ENCODE results near the gene G3BP1. TPM values are rescaled to one million over a fixed set of nuclear protein-coding genes. Genes with fewer than 3 reads are reported as not detected.

Gene G3BP1
- 122 and 204 TPM in 2 replicates for total RNA-seq

DNA sequence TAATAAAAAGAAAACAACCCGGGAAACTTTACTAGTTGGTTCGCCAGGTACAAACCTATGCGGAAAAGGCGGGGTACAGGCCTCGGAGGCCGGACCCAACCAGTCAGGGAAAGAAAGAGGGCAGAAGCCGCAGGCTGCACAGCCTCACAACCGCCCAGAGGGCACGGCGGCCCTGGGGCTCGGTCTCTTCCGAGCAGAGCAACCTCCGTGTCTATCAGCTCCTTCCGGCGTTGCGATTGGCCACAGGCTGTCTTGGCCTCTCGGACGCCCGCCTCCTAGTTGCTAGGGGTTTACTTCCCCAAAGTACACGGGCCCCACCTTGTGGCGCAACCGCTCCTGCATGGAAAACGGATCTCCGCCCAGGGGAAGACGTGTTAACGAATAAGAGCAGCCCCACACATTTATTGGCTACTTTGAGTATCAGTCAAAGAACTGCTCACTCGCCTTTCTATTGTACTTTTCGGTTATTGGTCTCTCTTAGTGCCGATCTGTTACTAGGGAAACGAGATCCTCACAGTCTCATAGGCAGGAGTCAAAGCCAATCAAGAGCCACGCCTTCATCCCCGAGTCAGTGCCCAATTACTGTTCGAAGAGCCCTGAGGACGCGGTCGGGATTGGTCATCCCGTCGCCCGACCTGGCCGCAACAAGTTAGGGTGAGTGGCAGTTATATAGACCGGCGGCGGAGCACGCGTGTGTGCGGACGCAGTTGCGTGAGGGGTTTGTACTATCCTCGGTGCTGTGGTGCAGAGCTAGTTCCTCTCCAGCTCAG, at the start of gene G3BP1:
G3BP1 (plus strand) TSS at position 696 of the 770 bp plus-strand sequence. CDS start 14,667 bp downstream, outside the sequence.

DNA sequence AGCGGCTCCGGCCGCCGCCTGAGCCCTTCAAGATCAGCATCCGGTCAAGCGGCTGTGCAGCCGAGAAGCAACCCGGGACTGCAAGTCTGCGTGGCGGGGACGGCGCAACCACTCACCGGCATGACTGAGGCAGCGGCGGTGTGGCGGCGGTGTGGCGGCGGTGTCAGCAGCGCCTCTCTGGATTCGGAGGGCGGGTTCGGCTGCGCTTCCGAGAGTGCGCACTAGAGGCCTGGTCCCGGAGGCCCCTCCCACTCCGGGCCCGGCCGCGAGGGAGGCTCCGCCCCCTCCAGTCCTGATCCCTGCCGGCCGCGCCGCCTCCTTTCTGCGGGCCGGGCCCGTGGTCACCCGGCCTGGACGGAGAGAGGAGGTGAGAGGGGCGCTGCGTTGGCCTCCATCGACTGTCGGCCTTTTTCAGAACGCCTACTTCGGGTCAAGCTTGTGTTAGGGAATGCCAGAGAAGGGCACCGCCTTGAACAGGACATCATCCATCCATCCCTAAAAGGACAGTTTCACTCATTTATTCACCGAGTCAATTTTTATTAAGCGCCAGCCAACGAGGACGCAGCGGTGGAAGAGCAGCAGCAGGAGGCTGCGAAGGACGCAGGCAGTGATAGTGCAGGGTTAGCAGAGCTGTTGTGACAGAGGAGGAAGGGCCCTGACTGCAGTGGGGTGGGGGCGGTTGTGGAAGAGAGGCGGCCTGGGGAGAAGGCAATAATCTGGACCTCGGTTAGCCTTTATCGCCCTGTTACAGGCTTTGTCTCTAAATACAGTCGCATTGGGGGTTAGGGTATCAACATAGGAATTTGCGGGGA, 13.1 kb upstream of the G3BP1 start, which contains the start of gene ATOX1:
ATOX1 (minus strand) TSS at position 202 of the 812 bp plus-strand sequence; CDS start at position 122, 80 bp downstream.

Other genes with a start within 250 kb of the G3BP1 start
- gene FAT2, start 180.6 kb upstream of the G3BP1 start, total RNA-seq = under 0.01 TPM in 2 replicates
- 755 and 817 TPM in 2 replicates for gene SPARC, start 85.0 kb upstream of the G3BP1 start, total RNA-seq
- 46.7 and 92.2 TPM in 2 replicates for gene ATOX1, start 13.3 kb upstream of the G3BP1 start, total RNA-seq
- not detected in 2 replicates for gene GLRA1, start 152.9 kb downstream of the G3BP1 start, total RNA-seq

Data from subcutaneous preadipocyte (primary cell).